GM19452 (cell line): Measurements from ENCODE around the gene LTBP4.
A peak's percentile ranks its signal among the peaks of the same experiment; 100 is the strongest.

Experiments used
- ATAC-seq: cut with Tn5 transposase; IDR thresholded peaks from one replicate; pipeline ENCODE4 v1.9.1; 2021; ENCODE audit not compliant: unreplicated experiment

Gene LTBP4

DNA sequence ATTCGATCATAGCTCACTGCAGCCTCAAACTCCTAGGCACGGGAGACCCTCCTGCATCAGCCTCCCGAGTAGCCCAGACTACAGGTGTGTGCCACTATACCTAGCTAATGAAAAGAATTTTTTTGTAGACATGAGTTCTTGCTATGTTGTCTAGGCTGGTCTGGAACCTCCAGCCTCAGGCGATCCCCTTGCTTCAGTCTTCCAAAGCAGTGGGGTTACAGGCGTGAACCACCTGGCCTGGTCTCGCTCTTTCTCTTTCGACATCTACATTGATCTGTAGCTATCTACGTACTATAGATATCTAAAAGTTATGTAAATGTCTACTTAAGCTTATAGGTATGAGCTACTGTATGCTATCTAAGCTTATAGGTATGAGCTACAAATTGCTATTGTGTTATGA is 56.9 kb downstream of the LTBP4 start:
- no peak for ATAC-seq

GRCh38 chr19:40659116-40659515 is 57.9 kb downstream of the LTBP4 start:
- no peak for ATAC-seq

DNA sequence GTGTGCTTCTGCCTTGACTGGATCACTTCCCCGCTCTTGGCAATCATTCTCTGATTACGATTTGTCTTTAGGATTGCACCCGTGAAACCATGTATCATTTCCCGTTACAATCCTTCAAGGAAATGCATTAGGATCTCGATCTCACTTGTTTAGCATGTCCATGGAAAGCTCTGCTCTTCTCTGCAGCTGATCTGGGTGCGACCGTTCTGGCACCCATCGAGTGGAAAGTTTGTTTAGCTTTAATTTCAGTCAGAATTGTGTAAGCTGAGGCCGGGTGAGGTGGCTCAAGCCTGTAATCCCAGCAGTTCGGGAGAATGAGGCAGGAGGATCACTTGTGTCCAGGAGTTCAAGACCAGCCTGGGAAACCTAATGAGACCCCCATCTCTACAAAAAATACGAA is 58.4 kb downstream of the LTBP4 start:
- ATAC-seq: no peak

- no peak for ATAC-seq
Measured at GRCh38 chr19:40661616-40662015, 60.4 kb downstream of the LTBP4 start.

GRCh38 chr19:40662925-40663694 is 61.9 kb downstream of the LTBP4 start:
- peak; percentile 78 for ATAC-seq

DNA sequence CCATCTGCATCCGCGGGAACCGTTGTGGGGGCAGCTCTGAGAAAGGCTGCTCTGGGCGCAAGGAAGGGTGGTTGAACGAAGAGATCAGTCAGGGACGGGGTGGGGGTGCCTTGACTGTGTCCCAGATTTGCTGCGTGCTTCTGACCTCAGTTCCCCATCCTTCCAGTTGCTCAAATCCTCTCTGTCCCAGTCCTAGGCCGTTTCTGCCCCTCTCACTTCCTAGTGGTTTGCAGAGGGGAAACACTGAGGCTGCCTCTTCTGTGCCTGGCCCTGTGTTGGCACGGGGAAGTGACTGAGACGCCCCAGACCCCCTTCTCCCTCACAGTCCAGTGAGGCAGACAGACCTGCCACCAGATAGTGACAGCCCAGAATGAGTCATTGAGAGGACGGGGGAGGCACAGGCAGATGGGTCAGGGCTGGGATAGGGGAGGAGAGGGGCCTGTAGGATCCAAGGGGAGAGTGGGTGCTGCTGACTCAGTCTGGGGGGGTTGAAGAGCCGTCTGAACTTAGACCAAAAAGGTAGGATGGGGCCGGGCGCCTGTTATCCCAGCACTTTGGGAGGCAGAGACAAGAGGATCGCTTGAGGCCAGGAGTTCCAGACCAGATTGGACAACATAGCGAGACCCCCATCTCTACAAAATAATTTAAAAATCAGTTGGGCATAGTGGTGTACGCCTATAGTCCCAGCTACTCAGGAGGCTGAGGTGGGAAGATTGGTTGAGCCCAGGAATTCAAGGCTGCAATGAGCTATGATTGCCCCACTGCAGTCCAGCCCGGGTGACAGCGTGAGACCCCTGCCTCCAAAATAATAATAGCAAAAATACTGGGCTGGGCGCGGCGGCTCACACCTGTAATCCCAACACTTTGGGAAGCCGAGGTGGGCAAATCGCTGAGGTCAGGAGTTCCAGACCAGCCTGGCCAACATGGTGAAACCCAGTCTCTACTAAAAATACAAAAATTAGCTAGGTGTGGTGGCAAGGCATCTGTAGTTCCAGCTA is 62.8 kb downstream of the LTBP4 start:
- ATAC-seq: no peak

- ATAC-seq: no peak
Measured at GRCh38 chr19:40666803-40667438, 65.8 kb downstream of the LTBP4 start.

DNA sequence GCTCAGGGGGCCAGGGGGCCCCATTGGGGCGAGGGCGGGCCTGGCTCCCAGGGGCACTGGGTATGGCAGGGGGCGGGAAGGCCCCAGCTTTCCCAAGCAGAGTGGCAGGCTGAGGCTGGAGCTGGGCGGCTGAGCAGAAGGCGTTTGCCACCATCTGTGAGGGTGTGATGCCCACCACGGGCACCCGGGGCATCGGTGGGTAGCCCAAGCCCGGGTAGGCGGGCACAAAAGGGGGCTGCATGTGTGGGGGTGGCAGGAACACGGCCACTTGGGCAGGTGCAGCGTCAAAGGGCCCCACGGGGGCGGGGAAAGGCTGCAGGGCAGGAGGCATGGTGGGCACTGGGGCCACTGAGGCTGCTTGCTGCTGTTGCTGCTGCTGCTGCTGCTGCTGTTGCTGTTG is 66.4 kb downstream of the LTBP4 start:
- no peak for ATAC-seq

DNA sequence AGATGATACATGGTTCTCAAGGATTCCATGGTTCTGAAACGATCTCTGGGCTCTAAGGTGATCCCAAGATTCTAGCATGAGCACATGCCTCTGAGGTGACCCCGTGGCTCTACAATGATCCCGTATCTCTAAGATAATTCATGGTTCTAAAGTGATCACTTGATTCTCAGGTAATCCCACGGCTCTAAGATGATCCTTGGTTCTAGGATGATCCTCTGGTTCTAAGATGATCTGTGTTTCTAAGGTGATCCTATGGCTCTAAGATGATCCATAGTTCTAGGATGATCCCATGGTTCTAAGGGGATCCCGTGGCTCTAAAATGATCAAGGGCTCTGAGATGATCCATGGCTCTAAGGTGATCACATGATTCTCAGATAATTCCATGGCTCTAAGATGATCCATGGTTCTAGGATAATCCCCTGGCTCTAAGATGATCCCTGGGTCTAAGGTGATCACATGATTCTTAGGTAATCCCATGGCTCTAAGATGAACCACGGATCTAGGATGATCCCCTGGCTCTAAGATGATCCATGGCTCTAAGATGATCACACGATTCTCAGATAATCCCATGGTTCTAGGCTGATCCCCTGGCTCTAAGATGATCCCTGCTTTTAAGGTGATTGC is 67.9 kb downstream of the LTBP4 start:
- ATAC-seq: no peak

DNA sequence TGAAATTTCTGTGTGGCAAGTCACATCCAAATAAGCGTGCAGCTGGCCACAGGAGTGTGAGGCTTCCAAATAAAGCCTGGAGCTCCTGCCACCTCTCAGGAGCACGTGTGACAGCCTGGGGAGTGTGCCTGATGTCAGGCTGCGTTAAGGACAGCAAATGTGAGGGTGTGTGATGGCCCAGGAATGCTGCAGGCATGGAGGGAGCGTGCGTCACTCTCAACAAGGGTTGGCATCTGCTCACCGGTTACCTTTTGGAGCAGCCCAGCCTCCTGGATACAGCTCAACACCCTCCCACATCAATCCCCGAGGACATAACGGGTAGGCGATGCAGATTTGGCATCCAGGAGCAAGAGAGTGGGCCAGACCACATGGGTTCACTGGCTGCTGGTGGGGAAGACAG is 70.2 kb downstream of the LTBP4 start:
- no peak for ATAC-seq

DNA sequence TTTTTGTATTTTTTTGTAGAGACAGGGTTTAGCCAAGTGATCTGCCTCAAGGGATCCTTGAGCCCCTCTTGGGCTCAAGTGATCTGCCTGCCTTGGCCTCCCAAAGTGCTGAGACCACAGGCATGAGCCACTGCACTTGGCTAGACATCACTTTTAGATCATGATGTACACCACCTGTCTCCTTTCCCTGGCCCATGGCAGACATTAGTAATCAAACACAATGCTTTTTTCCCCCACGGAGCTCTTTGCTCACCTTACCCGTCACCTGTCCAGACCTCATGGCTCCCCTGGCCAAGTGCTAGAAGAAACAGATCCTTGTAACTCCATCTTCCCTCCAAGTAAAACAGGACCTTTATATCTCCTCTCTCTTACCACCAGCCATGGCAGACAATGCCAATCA is 70.9 kb downstream of the LTBP4 start:
- no peak for ATAC-seq

DNA sequence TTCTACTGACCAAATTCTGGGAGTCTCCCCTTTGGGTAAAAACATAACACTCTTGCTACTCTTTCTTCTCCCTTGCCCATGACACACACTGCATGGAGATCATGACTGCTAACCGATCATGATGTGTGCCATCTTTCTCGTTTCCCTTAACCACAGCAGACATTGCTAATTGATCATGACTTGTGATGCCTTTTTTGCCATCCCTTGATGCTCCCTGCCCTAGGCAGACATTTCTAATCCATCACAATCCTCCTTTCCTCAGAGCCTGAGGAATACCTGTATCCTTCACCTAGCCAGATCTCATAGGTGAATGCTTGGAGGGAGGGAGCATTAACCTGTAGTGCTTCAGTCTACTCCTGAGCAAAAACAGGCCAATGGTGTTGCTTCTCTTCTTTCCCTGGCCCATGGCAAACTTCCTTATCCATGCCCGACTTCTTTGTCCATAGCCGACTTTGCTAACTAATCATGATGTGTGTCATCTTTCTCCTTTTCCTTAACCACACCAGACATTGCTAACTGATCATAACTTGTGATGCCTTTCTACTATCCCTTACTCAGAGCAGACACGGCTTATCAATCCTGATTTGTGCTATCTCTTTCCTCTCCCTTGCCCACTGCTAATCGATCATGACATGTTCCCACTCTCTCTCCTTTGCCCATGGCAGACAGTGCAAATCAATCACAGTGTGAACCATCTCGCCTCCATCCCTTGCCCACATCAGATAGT is 71.6 kb downstream of the LTBP4 start:
- no peak for ATAC-seq

GRCh38 chr19:40673397-40673796 is 72.2 kb downstream of the LTBP4 start:
- ATAC-seq: no peak

GRCh38 chr19:40674291-40674690 is 73.1 kb downstream of the LTBP4 start:
- ATAC-seq: no peak

DNA sequence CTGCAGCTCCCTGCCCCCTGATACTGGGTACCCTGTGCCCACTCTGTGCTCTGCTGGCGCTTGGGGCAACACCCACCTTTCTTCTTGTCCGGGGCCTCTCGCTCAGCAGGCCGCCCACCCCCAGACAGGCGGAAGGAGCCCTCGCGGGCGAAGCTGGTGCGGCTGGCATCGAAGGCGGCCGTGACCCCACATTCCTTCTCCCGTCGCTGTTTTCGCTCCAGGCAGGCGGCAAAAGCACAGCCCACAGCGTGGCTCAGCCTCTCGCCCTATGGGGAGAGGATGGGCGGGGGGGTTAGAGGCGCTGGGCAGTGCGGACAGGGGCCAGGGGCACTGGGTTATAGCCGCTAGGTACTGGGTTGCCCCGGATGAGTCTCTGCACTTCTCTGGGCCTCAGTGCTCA is 76.0 kb downstream of the LTBP4 start:
- ATAC-seq: no peak
